OCI-LY1 (cell line): ENCODE measurements around the gene GPRASP3.

Experiments
- CTCF ChIP-seq: fragments of 200-600 bp; sonication (generic), shearing (Covaris generic); IDR thresholded peaks from 2 replicates; pipeline ENCODE4 v1.5.1; 2017; ENCODE audit warnings: mild to moderate bottlenecking, antibody characterized with exemption, low read length, moderate library complexity, mixed read lengths
- EZH2 ChIP-seq: fragments of 200-600 bp; sonication (generic), shearing (Covaris generic); IDR thresholded peaks from 2 replicates; pipeline ENCODE4 v1.8.0; 2017; ENCODE audit warnings: borderline replicate concordance, mixed run types, mild to moderate bottlenecking, antibody characterized with exemption, low read length, moderate library complexity, mixed read lengths

- TF ChIP-seq CTCF (no peak), EZH2 (no peak)
These were observed 19.1 kb downstream of the GPRASP3 start for GRCh38 chrX:102739657-102740056.
